ENCODE data around the gene CNTNAP2. TPM values are rescaled to one million over a fixed set of nuclear protein-coding genes. Genes with fewer than 3 reads are reported as not detected.

CNTNAP2 gene
- total RNA-seq, 2 donors from 2014 or later = 4.4 to 8.5 TPM

GRCh38 chr7:147363101-147363500, 1246.5 kb downstream of the CNTNAP2 start:
- Histone ChIP-seq H3K4me3 (no peak overlapping the region), H3K4me1 (no peaks in the 10 kb centered on the region), H3K36me3 (no peaks in the 10 kb centered on the region), H3K27me3 (no peaks in the 10 kb centered on the region), H3K9ac (ENCODE audit: low read depth in 2 of 2, low read length in 2 of 2) (no peak overlapping the region), H3K9me3 (no peaks in the 10 kb centered on the region), H3K27ac (no peak overlapping the region)
- intact Hi-C loops (cut with DNase I) = no loop called here
- no peak for DNase-seq
- no peak for TF ChIP-seq CTCF (IDR thresholded peaks at IDR 0.05)

- Histone ChIP-seq H3K36me3 (no peaks in the 10 kb centered on the region), H3K9ac (ENCODE audit: low read depth in 2 of 2, low read length in 2 of 2) (no peak overlapping the region), H3K27me3 (no peaks in the 10 kb centered on the region), H3K9me3 (no peaks in the 10 kb centered on the region), H3K27ac (no peak overlapping the region), H3K4me3 (no peak overlapping the region), H3K4me1 (no peaks in the 10 kb centered on the region)
- TF ChIP-seq CTCF (IDR thresholded peaks at IDR 0.05) = no peak
- intact Hi-C loops (cut with DNase I) = no loop called here
- no peak for DNase-seq
These were observed 1259.6 kb downstream of the CNTNAP2 start for GRCh38 chr7:147376192-147376591.

GRCh38 chr7:147380926-147381325, 1264.3 kb downstream of the CNTNAP2 start:
- Histone ChIP-seq H3K9ac (ENCODE audit: low read depth in 2 of 2, low read length in 2 of 2) (no peak overlapping the region), H3K36me3 (no peaks in the 10 kb centered on the region), H3K9me3 (no peaks in the 10 kb centered on the region), H3K27ac (no peak overlapping the region), H3K27me3 (no peaks in the 10 kb centered on the region), H3K4me1 (no peaks in the 10 kb centered on the region), H3K4me3 (no peak overlapping the region)
- intact Hi-C loops (cut with DNase I) = no loop called here
- no peak for DNase-seq
- TF ChIP-seq CTCF (IDR thresholded peaks at IDR 0.05) = no peak

GRCh38 chr7:147394329-147394728, 1277.7 kb downstream of the CNTNAP2 start:
- no peak for TF ChIP-seq CTCF (IDR thresholded peaks at IDR 0.05)
- Histone ChIP-seq H3K9ac (ENCODE audit: low read depth in 2 of 2, low read length in 2 of 2) (no peak overlapping the region), H3K4me1 (no peaks in the 10 kb centered on the region), H3K27me3 (no peaks in the 10 kb centered on the region), H3K36me3 (no peaks in the 10 kb centered on the region), H3K4me3 (no peak overlapping the region), H3K27ac (no peak overlapping the region), H3K9me3 (no peaks in the 10 kb centered on the region)
- intact Hi-C loops (cut with DNase I) = no loop called here
- DNase-seq = no peak

GRCh38 chr7:147400221-147400689, 1283.7 kb downstream of the CNTNAP2 start:
- Histone ChIP-seq H3K27me3 (no peaks in the 10 kb centered on the region), H3K4me1 (no peaks in the 10 kb centered on the region), H3K4me3 (no peak overlapping the region), H3K9ac (ENCODE audit: low read depth in 2 of 2, low read length in 2 of 2) (no peak overlapping the region), H3K36me3 (no peaks in the 10 kb centered on the region), H3K9me3 (no peaks in the 10 kb centered on the region), H3K27ac (no peak overlapping the region)
- TF ChIP-seq CTCF (IDR thresholded peaks at IDR 0.05) = no peak
- intact Hi-C loops (cut with DNase I) = no loop called here
- DNase-seq = no peak

- no peak overlapping the region for H3K4me3 ChIP-seq
- no peaks in the 10 kb centered on the region for H3K27me3 ChIP-seq
- no peak for TF ChIP-seq CTCF (IDR thresholded peaks at IDR 0.05)
- no peak overlapping the region for H3K27ac ChIP-seq
- intact Hi-C loops (cut with DNase I) = no loop called here
- H3K4me1 ChIP-seq = no peaks in the 10 kb centered on the region
- DNase-seq = no peak
- H3K36me3 ChIP-seq = no peaks in the 10 kb centered on the region
- H3K9me3 ChIP-seq = no peaks in the 10 kb centered on the region
- H3K9ac ChIP-seq (ENCODE audit: low read depth in 2 of 2, low read length in 2 of 2) = no peak overlapping the region
These were observed 1284.3 kb downstream of the CNTNAP2 start for GRCh38 chr7:147400925-147401324.
